Mesenteric fat pad (tissue), 1 donor: ENCODE data around the gene NTSR1. TPM values are rescaled to one million over a fixed set of nuclear protein-coding genes. Genes with fewer than 3 reads are reported as not detected.

Experiments used
- DNase-seq: peaks from one replicate; pipeline ENCODE4 v3.0.0-alpha.2; 2020; ENCODE audit warnings: low spot score
- total RNA-seq: library from RNA; stranded (reverse); fragmentation: NEBNext Ultra II Directional; extraction: Animal tissue kit (Norgen Biotek cat#: 25700); gene quantifications from one replicate; pipeline ENCODE4 v1.2.1, GENCODE V29; 2021
- donor health status: DM: yes; HTN: yes; CAD: no.

NTSR1 gene
- total RNA-seq, 1 donor from 2014 or later, result not detected

DNA sequence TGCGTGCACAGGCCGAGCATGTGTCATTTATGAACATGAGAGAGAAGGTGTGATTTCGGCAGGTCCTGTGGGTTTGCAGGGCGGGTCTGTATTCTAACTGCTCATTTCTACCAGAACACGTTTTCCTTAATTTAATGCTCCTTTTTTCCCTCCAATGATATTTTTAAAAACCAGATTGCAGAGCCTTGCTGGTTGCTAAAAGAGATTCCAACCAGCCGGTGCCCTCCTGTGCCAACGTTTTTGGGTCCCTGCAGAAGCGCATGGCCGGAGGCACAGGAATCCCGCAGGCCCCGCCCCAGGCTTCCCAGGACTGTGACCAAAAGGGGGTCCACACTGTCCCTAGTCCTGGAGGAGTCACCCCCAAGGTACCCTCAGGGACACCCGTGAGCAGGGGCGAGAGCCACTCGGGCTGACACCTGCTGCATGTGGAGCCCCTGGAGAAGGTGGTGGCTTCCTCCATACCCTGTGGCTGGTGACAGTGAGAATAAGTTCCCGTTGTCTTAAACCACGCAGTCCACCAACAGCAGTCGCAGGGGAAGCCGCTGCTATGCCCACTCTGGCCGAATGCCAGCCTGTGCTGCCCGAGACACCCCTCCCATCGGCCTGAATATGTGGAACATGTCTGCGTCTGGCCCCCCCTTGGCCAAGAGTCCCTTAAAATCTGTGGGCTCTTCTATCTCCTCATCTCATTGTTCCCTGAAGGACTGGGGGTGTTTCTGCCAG, 15.7 kb upstream of the NTSR1 start:
- no peak for DNase-seq

DNA sequence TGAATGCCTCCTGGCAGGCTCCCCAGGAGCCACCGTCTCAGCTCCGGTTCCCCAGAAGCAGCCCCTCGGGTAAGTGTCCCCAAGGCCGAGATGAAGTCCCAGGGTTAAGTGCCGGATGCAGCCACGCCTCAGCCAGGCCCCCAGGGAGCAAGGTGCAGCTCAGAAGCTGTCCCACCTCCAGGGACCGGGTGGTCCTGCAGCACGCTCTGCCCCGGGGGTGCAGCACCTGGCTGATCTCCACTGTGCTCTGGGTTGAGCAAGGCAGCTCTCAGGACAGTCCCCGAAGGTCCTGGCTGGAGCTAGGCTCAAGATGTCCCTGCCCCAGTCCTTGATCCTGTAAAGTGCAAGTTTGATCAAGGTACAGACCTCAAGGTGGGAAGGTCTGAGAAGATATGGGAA, 15.1 kb upstream of the NTSR1 start:
- DNase-seq, result no peak

- no peak for DNase-seq
These were observed 14.5 kb upstream of the NTSR1 start for GRCh38 chr20:62694106-62694505.

- no peak for DNase-seq
These were observed 13.8 kb upstream of the NTSR1 start for GRCh38 chr20:62694868-62695267.

DNA sequence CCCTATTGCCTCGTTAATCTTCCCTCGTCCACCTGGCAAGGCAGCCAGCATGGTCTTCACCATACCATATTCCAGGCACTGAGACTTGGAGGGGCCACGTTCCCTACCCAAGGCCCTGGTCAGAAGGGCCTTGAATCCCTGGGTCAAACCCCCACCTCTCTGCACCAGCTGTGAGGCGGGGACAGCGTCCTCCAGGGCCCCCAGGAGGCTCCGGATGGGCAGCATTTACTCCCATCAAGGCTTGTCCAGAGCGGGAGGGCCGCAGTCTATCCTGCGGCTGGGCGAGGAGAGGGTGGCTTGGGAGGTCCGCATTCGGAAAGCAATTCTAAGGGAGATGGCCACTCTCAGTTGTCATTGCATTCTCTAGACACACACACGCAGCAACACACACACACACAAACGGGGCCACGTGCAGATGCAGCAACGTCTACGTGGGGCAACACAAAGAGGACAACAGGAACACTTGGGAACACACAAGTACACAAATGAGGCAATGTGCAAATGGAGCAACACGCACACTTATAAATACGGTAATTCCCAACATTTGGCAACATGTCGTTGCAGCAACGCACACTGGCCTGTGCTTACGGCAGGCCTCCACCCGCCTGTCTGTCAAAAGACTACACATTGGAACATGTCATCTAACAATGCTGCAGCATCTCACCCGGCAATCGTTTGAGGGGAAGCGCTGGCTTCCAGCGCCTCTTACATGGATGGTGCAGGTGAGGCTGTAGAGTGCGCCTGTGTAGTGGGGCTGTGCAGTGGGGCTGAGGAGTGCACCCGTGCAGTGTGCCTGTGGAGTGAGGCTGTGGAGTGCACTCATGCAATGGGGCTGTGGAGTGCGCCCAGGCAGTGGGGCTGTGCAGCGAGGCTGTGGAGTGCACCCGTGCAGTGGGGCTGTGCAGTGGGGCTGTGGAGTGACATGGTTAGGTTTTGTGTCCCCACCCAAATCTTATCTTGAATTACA, 12.9 kb upstream of the NTSR1 start:
- DNase-seq, result no peak

GRCh38 chr20:62696434-62696957, 12.1 kb upstream of the NTSR1 start:
- no peak for DNase-seq

GRCh38 chr20:62696989-62697388, 11.6 kb upstream of the NTSR1 start:
- DNase-seq, result no peak

DNA sequence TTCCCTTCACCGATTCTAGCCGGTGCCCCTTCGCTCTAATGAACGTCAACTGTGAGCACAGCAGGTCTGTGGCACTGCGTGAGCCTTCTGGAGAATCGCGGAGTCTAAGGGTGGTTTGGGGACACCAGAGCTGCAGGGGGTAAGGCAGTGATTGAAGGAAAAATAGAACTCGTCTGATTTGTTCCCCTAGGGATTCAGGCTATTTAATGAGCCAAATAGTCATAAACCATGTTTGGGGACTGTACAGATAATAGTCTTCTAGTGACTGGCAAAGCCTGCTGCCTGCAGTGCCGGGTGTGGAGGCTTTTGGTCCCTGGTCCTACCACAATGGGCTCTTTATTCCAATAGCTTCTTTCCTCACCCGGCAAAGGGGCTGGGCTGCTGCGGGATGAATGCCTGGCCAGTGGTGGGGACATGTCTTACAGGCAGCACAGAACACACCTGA, 11.1 kb upstream of the NTSR1 start:
- no peak for DNase-seq

DNA sequence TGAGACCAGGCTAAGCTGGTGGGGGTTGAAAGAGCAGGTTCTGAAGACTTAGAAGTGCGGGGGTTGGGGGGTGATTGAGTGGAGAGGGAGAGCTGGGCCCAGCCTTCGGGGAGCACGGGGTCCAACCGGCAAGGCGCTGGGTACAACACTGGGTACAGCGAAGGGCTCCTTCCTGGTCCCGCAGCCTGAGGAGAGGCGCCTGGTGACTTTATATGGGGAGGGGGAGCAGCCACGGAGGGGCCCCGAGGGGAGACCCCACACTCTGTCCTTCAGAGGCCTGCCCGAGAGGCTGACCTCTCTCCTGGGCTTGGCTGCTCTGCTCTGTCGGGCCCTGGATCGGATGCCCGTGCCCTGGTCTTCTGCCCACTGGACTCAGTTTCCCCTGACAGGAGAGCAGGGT, 10.4 kb upstream of the NTSR1 start:
- DNase-seq, result no peak

GRCh38 chr20:62699296-62699695, 9.3 kb upstream of the NTSR1 start:
- DNase-seq, result no peak

- DNase-seq, result no peak
These were observed 8.9 kb upstream of the NTSR1 start for GRCh38 chr20:62699741-62700140.

GRCh38 chr20:62700261-62700930, 8.2 kb upstream of the NTSR1 start:
- DNase-seq, result no peak

GRCh38 chr20:62701161-62702012, 7.2 kb upstream of the NTSR1 start:
- no peak for DNase-seq

- no peak for DNase-seq
These were observed 6.7 kb upstream of the NTSR1 start for GRCh38 chr20:62702013-62702300.

GRCh38 chr20:62702895-62703852, 5.5 kb upstream of the NTSR1 start:
- DNase-seq, result no peak

GRCh38 chr20:62703853-62704228, 4.8 kb upstream of the NTSR1 start:
- no peak for DNase-seq

GRCh38 chr20:62704341-62704948, 4.2 kb upstream of the NTSR1 start:
- no peak for DNase-seq

- DNase-seq, result no peak
These were observed 3.0 kb upstream of the NTSR1 start for GRCh38 chr20:62705627-62706026.

GRCh38 chr20:62706344-62706743, 2.3 kb upstream of the NTSR1 start:
- DNase-seq, result no peak
